GM23248 (cell line): ENCODE results near the gene PLEKHA5.

Experiments used
- EZH2 ChIP-seq: fragments of 200-600 bp; sonication (generic); IDR thresholded peaks from 2 replicates; pipeline ENCODE4 v1.6.1; 2018; ENCODE audit warnings: antibody characterized with exemption, mild to moderate bottlenecking; ENCODE audit not compliant: insufficient read depth, poor library complexity, severe bottlenecking
- EZH2phosphoT487 ChIP-seq: fragments of 200-600 bp; sonication (generic); IDR thresholded peaks from 2 replicates; pipeline ENCODE4 v1.6.1; 2018; ENCODE audit warnings: antibody characterized with exemption, moderate library complexity, mild to moderate bottlenecking, low read depth; ENCODE audit not compliant: insufficient read depth

DNA sequence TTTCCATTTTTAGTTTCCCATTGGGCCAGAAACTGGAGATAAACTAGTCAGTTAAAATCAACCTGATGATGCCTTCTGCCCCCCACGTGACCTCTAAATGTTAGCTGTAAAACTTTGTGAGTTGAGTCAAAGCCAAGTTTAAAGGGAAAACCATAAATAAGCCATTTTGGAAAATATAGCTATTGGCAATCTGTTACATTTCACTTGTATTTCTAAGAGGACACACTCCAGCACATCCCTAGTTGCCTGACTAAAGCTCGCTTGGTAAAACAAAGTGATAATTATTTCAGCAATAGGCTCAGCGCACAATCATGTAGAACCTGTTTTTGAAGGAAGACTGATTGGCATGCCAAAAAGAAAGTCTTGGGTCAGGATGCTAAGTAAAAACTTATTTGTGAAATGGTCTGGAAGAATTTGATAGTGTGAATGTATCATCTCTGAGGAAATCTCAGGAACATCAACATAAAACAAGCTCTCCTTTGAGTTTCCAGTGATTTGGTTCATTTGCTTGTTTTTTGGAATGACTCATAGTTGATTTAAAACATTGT lies 260.6 kb downstream of the PLEKHA5 start:
- TF ChIP-seq EZH2phosphoT487 = no peak
- TF ChIP-seq EZH2 = no peak
